ENCODE measurements around the gene PLEKHG4.

The PLEKHG4 gene

GRCh38 chr16:67245186-67245585, 34.1 kb upstream of the PLEKHG4 start:
- DNase-seq: no peak

GRCh38 chr16:67245674-67246080, 33.7 kb upstream of the PLEKHG4 start:
- DNase-seq: no peak

- DNase-seq: peak; percentile 27
Observed at GRCh38 chr16:67246081-67246755, 33.1 kb upstream of the PLEKHG4 start.

GRCh38 chr16:67246756-67247191, 32.6 kb upstream of the PLEKHG4 start:
- peak; percentile 40 for DNase-seq

- peak; percentile 65 for DNase-seq
Observed at GRCh38 chr16:67247192-67248072, 31.9 kb upstream of the PLEKHG4 start, which contains the start of gene FHOD1. TSS of gene FHOD1 (minus strand) at chr16:67247481. CDS start at chr16:67247410, 71 bp downstream.

GRCh38 chr16:67248073-67248400, 31.3 kb upstream of the PLEKHG4 start:
- no peak for DNase-seq

GRCh38 chr16:67248401-67249177, 30.7 kb upstream of the PLEKHG4 start, which contains the start of gene SLC9A5:
TSS of gene SLC9A5 (plus strand) at chr16:67248979. CDS start at chr16:67249015, 36 bp downstream.
- no peak for DNase-seq

GRCh38 chr16:67249178-67250044, 29.9 kb upstream of the PLEKHG4 start:
- DNase-seq: no peak

- DNase-seq: no peak
Observed at GRCh38 chr16:67250045-67250327, 29.3 kb upstream of the PLEKHG4 start.

GRCh38 chr16:67252609-67253497, 26.5 kb upstream of the PLEKHG4 start:
- no peak for DNase-seq

GRCh38 chr16:67254801-67255552, 24.4 kb upstream of the PLEKHG4 start:
- DNase-seq: no peak

GRCh38 chr16:67255553-67256221, 23.6 kb upstream of the PLEKHG4 start:
- DNase-seq: no peak

GRCh38 chr16:67256701-67257230, 22.6 kb upstream of the PLEKHG4 start:
- DNase-seq: no peak

GRCh38 chr16:67257486-67258160, 21.7 kb upstream of the PLEKHG4 start:
- no peak for DNase-seq

- DNase-seq: no peak
Observed at GRCh38 chr16:67258161-67258835, 21.0 kb upstream of the PLEKHG4 start.

- no peak for DNase-seq
Observed at GRCh38 chr16:67259705-67260104, 19.6 kb upstream of the PLEKHG4 start.

GRCh38 chr16:67260426-67261063, 18.8 kb upstream of the PLEKHG4 start:
- DNase-seq: peak; percentile 6

- DNase-seq: no peak
Observed at GRCh38 chr16:67263201-67263600, 16.1 kb upstream of the PLEKHG4 start.

All from NCI-H526 treated with DMSO at 0.1 percent for 48 hours (cell line).